Measurements from ENCODE around the gene ZNRF2. TPM values are rescaled to one million over a fixed set of nuclear protein-coding genes. Genes with fewer than 3 reads are reported as not detected.

ZNRF2 gene
- 10 to 100 TPM; 34.0 to 53.3 (median 40.5) TPM for total RNA-seq
- long read RNA-seq, donor 1, transcript ZNRF2-201 (5 exons, 3,460 nt), result major isoform, 106 of 117 reads
- long read RNA-seq, donor 1, partial matches to known transcripts, result 4 of 117 reads
- long read RNA-seq, donor 1, other reads (novel, unspliced or antisense), result 7 of 117 reads
- long read RNA-seq, donor 2, result 0 reads

DNA sequence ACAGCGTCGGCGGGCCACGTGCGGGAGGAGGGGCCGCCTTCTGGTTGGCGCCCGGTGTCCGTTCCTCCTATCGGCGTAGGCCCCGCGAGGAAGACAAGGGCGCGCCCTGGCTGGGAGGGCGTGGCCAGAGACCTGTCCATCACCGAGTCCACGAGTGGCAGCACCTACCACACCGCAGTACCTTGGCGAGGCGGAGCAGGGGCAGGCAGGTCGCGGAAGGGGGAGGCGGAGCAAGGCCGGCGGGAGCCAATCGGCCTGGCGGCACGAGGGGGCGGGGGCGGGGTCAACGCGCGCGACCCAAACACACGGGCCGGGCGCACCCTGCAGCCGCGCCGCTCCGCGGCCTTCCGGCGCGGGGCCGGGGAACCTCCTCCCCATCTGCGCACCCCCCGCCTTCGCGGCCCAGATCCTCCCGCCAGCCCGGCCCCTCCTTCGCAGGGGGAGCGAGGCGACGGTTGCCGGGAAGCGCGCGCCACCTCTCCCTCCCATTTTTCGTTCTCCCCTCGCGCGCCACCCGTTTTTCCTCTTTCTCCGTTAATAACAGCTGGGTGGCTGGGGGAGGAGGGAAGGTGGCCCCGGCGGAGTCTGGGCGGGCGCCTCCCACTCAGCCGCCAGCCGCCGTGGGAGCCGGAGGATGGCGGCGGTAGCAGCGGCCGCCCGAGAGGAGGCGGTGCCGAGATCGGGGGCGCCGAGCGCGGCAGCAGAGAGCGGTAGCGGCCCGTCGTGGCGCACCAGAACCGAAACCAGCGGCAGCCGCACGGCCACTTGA lies at the start of gene ZNRF2:
TSS of gene ZNRF2 (plus strand) at position 300 of the 769 bp plus-strand sequence. CDS start 761 bp downstream, outside the sequence.
- H3K9me3 ChIP-seq, result no peaks in the 10 kb centered on the region
- TF ChIP-seq, protein P1, sequence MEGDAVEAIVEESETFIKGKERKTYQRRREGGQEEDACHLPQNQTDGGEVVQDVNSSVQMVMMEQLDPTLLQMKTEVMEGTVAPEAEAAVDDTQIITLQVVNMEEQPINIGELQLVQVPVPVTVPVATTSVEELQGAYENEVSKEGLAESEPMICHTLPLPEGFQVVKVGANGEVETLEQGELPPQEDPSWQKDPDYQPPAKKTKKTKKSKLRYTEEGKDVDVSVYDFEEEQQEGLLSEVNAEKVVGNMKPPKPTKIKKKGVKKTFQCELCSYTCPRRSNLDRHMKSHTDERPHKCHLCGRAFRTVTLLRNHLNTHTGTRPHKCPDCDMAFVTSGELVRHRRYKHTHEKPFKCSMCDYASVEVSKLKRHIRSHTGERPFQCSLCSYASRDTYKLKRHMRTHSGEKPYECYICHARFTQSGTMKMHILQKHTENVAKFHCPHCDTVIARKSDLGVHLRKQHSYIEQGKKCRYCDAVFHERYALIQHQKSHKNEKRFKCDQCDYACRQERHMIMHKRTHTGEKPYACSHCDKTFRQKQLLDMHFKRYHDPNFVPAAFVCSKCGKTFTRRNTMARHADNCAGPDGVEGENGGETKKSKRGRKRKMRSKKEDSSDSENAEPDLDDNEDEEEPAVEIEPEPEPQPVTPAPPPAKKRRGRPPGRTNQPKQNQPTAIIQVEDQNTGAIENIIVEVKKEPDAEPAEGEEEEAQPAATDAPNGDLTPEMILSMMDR (IDR thresholded peaks at IDR 0.05), result peak; percentile 59
- intact Hi-C loops (cut with DNase I, micrococcal nuclease), result no loop called here
- peak within 1 kb of the TSS; percentile 74 for H3K4me3 ChIP-seq
- ATAC-seq, result peak; percentile 86
- H3K36me3 ChIP-seq (ENCODE audit: low read depth), result peaks cover 6% of the 10 kb centered on the region
- peak; percentile 98 to 100 (median 99) for DNase-seq
- H3K4me1 ChIP-seq (ENCODE audit: low read depth), result peaks cover 27% of the 10 kb centered on the region

DNA sequence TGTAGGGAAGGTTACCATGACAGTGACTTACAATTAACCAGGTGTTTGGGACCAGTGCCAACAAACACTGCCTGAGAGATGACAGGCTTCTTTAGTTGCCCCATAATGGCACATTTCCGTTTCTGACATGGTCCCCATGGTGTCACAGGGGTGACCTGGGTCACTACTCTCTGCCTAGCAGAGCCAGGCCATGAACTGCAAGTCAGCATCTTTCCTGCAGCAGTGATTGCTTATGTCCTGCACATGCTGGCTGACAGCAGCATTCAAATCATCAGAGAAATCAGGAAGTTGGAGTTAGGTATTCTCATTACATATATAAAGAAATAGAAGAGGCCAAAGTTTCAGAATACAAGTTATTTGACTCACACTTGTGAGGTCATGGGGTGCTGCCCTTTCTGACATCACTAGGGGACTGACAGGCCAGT lies 47.1 kb upstream of the ZNRF2 start:
- Histone ChIP-seq H3K4me3 (no peak overlapping the region), H3K36me3 (ENCODE audit: low read depth) (no peaks in the 10 kb centered on the region), H3K9me3 (no peaks in the 10 kb centered on the region), H3K4me1 (ENCODE audit: low read depth) (no peaks in the 10 kb centered on the region)
- intact Hi-C loops (cut with DNase I, micrococcal nuclease), result no loop called here
- ATAC-seq (peak; percentile 37), DNase-seq (no peak)
- TF ChIP-seq, protein P1 (IDR thresholded peaks at IDR 0.05), result no peak

DNA sequence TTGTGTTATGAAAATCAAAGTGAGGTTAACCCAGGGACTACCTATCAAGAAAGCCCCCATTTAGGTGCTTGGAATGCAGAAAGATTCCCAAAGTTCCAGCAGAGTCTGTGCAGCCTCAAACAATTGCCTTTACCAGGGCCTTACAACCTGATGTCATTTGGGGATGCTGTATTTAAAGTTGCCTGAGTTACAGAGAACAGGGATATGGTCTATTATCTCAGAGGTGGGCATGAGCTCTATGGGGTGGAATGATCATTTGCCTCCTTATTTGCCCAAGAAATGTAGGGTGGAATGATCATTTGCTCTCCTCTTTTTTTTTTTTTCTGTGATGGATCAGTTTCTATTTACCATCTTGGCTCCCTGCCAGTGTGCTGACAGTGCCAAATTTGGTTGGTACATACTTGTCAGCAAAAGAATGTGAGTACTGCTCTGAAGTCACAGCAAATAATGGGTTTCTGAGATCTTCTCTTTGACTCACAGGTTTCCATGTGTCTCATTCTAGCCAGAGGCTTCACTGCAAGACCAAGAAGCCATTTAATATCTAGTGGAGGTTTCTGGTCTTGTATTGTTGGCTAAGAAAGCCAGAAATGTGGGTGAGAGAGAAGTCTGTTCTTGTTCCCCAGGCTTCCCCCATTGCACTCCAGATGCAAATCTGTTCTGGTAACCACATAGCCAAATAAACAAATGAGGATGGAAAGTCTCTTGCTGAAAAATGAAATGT lies 45.5 kb upstream of the ZNRF2 start:
- Histone ChIP-seq H3K4me3 (no peak overlapping the region), H3K36me3 (ENCODE audit: low read depth) (no peaks in the 10 kb centered on the region), H3K9me3 (no peaks in the 10 kb centered on the region), H3K4me1 (ENCODE audit: low read depth) (no peaks in the 10 kb centered on the region)
- DNase-seq, result peak in 2 of 3 donors; percentile 47 to 67
- intact Hi-C loops (cut with DNase I, micrococcal nuclease), result no loop called here
- TF ChIP-seq, protein P1 (IDR thresholded peaks at IDR 0.05), result no peak
- peak; percentile 41 for ATAC-seq

DNA sequence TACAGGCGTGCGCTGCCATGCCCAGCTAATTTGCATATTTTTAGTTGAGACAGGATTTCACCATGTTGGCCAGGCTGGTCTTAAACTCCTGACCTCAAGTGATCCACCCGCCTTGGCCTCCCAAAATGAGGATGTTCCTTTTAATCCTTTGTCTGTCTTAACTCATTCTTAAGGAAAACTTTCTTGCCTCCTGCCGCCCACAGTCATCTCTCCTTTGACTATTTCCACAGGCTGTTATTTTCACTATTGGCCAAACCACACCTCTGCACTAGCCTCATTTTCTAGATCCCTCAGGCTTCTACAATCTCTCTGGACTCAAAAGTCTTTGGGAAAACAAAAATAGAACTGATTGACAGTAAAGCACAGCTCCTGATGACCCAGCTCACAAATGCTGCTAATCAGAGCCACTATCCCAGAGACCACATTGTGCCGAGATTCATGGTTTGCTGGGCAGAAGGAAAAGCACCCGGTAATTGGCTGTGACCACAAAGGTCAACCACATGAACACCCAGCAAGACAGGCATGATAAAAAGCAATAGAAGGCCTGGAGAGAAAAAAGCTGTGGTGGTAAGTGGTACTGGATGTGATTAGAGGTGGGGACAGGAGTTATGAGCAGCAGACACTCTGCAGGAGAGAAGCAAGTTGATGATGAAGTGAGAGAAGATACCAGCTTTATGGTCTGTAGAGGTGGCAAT lies 44.1 kb upstream of the ZNRF2 start:
- Histone ChIP-seq H3K4me3 (no peak overlapping the region), H3K36me3 (ENCODE audit: low read depth) (no peaks in the 10 kb centered on the region), H3K4me1 (ENCODE audit: low read depth) (no peaks in the 10 kb centered on the region), H3K9me3 (no peaks in the 10 kb centered on the region)
- DNase-seq, result no peak
- TF ChIP-seq, protein P1 (IDR thresholded peaks at IDR 0.05), result no peak
- ATAC-seq, result no peak
- intact Hi-C loops (cut with DNase I, micrococcal nuclease), result no loop called here

DNA sequence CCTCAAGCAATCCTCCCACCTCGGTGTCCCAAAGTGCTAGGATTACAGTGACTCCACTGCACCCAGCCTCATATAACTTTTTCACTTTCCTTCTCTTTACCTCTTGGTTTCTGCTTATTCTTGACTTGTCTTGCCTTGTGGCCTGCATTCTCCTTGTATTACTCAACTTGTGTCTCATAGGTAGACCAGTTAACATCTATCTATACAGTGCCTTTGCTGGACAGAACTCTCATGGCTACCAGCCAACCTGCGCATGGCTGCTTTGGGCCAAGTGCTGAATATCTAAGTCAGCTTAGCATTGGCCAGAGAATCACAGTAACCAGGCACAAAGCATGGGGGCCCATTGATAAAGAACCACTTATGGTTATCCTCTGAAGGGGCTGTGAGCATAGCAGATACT lies 42.6 kb upstream of the ZNRF2 start:
- Histone ChIP-seq H3K36me3 (ENCODE audit: low read depth) (no peaks in the 10 kb centered on the region), H3K9me3 (no peaks in the 10 kb centered on the region), H3K4me1 (ENCODE audit: low read depth) (no peaks in the 10 kb centered on the region), H3K4me3 (no peak overlapping the region)
- ATAC-seq, result no peak
- TF ChIP-seq, protein P1 (IDR thresholded peaks at IDR 0.05), result no peak
- no peak for DNase-seq
- intact Hi-C loops (cut with DNase I, micrococcal nuclease), result no loop called here
